CD4-positive, alpha-beta T cell treated with Interleukin-4 for 1 hour (primary cell): Measurements from ENCODE around the gene TSPAN16.
A peak's percentile ranks its signal among the peaks of the same experiment; 100 is the strongest.
"Not testable (repeated sequence)": the region's sequence is repeated elsewhere in the genome, so short reads cannot be mapped to it uniquely, and the experiment has no call there.

ENCODE experiments used
- DNase-seq, 2 donors: peaks; one replicate each; pipeline ENCODE4 v3.0.0-alpha.2; 2020 to 2022

The TSPAN16 gene

DNA sequence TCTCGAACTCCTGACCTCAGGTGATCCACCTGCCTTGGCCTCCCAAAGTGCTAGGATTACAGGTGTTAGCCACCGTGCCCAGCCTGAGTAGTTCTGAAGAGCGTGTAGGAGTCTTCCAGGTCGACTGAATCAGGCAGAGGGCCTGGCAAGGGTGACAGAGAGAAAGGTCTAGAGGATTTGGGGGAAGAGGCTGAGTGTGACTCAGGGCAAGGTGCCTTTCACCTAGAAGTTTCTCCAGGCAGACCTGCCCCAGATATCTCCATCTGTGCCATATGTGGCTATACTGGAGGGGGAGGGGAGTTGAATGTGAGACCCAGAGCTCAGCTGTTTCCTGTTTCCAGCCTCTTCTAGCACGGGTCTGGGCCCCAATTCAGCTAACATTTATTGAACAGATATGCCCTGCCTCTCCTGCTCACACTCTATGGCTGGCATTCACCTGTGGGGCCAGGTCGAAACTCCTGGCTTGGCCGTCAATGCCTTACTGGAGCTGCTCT, 51.6 kb downstream of the TSPAN16 start:
- no peak for DNase-seq

DNA sequence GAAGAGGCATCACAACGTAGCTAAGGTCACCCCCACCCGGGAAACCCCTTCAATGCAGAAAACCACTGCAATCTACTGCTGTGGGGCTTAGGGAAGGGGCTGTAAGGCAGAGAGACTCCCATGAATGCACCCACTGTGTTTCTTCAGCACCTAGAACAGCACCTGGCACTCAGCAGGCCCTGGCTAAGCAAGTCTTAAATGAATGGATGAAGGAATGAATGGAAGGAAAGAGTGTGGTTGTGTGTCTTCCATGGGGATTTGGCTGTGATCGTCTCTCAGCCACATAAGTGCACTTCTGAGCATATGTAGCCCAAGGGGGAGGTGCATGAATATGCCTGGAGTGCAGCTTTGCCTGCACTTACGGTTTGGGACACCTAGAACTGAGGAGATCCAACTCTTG, 53.2 kb downstream of the TSPAN16 start:
- DNase-seq, result no peak

DNA sequence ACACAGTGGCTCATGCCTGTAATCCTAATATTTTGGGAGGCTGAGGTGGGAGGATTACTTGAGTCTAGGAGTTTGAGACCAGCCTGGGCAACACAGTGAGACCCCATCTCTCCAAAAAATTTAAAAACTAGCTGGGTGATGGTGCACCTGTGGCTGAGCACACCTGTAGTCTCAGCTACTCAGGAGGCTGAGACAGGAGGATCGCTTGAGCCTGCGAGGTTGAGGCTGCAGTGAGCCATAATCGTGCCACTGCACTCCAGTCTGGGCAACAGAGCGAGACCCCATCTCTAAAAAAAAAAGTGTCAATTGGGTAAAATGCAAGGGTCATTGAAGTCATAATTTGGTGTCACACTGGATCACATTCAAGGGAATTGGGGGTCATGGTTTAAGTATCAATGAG, 58.1 kb downstream of the TSPAN16 start:
- not testable (repeated sequence) for DNase-seq

DNA sequence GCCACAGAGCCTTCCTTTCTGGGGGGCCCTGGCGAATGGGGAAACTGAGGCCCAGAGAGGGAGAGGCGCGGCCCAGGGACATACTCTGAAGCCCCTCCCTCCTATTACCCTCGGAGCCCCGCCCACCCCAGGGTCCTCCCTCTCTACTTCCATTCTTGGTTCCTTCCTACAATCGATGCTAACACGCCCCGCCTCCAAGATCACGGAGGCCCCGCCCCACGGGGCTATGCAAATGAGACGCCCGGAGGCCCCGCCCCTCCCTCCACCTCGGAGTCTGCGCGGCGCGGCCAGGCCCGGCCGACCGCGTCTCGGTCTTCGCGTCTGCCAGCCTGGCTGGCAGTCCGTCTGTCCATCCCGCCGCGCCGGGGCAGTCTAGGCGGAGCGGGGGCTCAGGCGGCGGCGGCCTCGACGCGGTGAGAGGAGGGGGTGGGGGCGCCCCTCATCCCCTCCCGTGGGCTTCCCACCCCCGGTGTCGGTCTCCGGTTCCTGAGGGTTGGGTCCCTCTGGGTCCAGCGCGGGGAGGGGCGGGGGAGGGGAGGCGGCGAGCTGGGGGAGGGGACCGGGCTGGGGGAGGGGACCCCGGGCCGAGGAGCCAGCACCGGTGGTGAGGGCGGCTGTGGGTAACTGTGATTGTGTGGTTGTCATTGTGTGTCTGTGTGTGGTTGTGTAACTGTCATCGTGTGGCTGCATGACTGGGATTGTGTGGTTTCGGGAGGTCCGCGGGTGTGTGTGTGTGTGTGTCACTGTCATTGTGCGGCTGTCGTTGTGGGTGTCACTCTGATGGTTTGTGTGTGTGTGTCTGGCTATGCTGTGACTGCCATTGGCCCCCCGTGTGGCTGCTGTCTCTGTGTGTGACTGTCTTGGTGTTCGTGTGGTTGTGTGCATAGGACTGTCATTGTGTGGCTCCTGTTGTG, 59.5 kb downstream of the TSPAN16 start, which contains the start of gene PLPPR2:
TSS of gene PLPPR2 (plus strand) at position 273 of the 914 bp plus-strand sequence. CDS start 2,242 bp downstream, outside the sequence.
- DNase-seq, result peak; percentile 90 to 92

DNA sequence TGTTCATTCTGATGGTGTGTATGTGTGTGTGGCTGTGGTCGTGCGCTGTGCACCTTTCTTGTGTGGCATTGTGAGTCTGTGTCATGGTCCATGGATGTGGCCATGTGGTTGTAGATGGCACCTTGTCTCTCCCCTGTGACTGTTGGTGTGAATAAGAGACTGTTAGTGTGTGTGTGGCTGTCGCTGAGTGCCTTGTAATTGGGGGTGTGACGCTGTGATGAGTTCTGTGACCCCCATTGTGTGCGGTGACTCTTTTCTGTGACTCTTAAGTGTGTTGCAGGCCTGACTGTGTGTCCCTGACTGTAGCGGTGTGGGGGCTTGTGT, 60.1 kb downstream of the TSPAN16 start:
- no peak for DNase-seq

DNA sequence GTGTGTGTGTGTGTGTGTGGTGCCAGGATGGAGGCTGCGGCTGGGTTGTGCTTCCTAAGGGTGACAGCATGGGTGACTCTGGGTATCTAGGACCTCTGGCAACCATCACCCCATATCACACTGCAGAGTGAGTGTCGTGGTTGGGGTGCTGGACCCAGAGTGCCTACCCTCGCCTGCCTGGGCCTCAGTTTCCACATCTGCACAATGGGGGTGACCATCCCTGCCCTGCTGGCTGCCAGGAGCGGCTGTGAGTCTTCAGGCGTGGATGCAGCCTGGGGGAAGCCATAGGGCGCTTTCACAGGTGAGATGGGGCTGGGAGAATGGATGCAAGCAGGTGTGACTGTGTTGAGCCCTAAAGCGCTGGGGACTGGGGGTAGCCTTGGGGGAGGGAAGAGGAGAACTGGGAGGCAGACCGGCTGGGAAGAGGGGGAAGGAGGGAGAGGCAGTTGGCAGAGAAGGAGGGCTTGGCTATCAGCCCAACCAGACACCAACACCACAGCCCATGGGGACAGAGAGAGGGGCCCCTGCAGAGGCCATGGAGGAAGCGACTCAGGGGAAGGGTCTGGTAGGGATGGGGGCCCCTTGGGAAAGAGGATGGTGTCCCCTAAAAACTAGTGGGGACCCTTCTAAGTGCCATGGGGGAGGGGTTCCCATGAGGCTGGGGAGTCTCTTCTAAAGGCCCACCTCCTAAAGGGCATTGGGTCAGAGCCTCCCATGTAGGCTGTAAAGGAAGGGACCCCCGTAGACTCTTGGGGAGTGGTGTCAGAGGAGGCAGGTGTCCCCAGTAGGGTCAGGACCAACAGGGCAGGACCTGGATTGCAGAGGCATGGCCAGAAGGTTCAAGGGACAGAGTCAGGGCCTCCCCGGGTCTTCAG, 61.0 kb downstream of the TSPAN16 start:
- no peak for DNase-seq

DNA sequence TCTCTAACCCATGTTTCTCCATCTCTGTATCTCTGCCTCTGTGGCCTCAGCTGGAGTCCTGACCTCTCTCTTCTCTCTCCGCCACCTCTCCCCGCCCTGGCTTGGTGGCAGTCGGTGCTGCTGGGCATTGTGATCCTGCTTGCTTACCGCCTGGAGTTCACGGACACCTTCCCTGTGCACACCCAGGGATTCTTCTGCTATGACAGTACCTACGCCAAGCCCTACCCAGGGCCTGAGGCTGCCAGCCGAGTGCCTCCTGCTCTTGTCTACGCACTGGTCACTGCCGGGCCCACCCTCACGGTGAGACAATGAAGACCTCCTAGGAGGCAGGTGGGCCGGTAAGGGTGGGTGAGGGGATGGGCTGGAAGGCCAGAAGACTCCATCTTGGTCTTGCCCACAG, 63.5 kb downstream of the TSPAN16 start:
- DNase-seq, result no peak

DNA sequence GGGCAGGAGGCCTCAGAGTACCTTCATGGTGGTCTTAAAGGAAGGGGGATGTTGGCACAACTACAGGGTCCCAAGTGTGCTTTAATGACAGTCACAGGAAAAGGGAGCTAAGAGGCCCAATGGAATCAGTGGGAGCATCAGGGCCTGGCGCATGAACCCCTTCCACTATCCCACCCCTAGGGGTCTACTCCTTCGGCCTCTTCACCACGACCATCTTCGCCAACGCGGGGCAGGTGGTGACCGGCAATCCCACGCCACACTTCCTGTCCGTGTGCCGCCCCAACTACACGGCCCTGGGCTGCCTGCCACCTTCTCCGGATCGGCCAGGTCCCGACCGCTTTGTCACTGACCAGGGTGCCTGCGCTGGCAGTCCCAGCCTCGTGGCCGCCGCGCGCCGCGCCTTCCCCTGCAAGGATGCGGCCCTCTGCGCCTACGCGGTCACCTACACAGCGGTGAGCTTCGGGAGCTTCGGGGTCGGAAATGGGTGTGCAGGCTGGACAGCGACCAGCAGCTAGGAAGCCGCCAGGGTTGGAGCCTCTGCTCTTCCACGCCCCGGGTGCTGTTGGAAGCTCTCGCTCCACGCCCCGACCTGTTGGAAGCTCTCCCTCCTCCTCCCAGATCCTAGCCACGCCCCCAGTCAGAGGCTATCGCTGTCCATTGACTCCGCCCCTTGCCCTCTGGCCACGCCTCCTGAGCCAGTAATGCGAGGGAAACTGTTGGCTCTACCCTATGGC, 65.2 kb downstream of the TSPAN16 start:
- DNase-seq, result no peak

DNA sequence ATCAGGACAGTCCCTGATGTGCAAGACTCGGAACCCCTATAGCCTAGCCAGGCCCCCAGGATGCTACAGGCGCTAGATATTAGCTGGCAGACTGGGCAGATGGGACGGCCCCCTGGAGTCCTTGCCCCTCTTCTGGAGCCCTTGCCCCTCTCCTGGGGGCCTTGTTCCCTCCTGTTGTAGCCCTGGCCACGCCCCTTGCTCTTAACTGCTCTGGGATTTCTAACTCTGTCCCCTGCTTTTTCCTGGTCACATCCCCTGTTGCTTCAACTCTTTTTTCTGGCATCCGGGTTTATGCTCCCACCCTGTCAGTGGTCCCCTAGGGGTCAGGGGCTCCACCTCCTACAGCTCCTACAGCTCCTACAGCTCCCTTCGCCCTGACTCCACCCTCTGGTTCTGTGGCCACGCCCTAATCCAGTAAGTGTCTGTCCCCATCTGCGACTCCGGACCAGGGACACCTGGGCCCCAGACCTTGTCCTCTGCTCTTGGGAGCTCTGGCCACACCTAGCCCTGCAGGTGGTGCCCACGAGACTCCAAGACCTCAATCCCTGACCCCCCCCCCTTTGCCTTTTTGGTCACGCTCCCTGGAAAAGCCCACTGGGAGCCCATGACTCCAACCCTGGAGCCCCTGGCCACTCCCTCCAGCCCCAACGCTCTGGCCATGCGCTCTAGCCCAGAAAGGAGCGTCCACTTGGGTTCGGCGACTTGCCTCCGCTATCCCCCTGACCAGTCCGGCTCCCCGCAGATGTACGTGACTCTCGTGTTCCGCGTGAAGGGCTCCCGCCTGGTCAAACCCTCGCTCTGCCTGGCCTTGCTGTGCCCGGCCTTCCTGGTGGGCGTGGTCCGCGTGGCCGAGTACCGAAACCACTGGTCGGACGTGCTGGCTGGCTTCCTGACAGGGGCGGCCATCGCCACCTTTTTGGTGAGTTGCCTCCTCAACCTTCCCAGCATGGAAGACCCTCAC, 66.1 kb downstream of the TSPAN16 start:
- DNase-seq, result no peak

DNA sequence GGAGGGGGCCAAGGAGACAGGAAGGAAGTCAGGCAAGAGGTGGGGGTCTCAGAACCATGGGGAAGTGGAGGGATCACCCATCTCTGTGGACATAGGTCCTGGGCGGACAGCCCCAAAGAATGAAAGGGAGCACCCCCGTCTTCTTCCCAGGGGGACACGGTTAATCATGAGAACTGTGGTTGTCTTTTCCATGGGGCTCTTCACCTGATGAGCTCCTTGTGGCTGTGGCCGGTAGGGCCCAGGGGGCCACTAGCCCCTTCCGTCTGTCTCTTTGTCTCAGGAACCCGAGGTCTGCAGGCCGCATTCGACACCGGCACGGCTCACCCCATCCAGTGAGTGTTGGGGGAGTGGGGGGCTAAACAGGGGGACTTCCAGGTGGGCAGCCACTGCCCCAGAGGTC, 67.9 kb downstream of the TSPAN16 start:
- DNase-seq, result no peak

DNA sequence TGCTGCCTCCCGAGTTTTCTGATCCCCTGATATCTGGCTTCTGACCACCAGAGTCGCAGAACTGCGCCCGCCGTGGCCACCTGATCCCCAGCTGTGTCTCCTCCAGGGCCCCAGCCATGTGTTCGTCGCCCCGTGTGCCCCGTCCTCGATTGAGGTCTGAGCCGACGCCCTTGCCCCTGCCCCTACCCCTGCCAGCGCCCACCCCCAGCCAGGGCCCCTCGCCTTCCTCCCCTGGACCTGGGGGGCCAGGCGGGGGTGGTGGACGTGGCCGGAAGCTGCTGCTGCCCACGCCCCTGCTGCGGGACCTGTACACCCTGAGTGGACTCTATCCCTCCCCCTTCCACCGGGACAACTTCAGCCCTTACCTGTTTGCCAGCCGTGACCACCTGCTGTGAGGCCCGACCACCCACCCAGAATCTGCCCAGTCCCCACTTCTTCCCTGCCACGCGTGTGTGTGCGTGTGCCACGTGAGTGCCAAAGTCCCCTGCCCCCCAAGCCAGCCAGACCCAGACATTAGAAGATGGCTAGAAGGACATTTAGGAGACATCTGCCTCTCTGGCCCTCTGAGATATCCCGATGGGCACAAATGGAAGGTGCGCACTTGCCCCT, 68.4 kb downstream of the TSPAN16 start:
- no peak for DNase-seq

DNA sequence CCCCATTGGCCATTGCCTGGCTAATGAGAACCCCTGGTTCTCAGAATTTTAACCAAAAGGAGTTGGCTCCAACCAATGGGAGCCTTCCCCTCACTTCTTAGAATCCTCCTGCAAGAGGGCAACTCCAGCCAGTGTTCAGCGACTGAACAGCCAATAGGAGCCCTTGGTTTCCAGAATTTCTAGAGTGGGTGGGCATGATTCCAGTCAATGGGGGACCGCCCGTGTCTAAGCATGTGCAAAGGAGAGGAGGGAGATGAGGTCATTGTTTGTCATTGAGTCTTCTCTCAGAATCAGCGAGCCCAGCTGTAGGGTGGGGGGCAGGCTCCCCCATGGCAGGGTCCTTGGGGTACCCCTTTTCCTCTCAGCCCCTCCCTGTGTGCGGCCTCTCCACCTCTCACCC, 69.0 kb downstream of the TSPAN16 start:
- no peak for DNase-seq
